ENCODE data around the gene SLC35E3.

Gene SLC35E3

DNA sequence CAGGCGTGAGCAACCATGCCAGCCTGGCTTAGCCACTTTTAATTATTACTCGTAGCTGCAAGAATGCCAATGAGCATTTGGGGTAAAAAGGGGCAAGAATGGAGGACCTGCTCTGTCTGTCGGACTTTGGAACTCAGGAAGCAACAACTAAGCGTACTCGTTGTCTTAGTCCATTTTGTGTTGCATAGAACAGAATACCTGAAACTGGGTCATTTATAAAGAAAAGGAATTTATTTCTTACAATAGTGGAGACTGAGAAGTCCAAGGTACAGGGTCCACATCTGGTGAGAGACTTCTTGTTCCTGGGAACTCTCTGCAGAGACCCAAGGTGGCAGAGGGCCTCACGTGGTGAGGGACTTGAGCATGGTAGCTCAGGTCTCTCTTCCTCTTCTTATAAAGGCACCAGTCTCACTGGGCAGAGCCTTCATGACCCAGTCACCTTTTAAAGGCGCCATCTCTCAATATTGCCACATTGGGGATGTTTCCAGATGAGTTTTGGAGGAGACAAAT is 29.2 kb downstream of the SLC35E3 start:
- Histone ChIP-seq H3K4me1 (no peaks in the 10 kb centered on the region), H3K36me3 (no peaks in the 10 kb centered on the region), H3K27ac (no peak overlapping the region), H3K4me3 (no peak overlapping the region), H3K27me3 (no peaks in the 10 kb centered on the region), H3K9me3 (no peaks in the 10 kb centered on the region)
- intact Hi-C loops (cut with DNase I; ENCODE audit: low total_unique reads): no loop called here
- TF ChIP-seq, protein P1, sequence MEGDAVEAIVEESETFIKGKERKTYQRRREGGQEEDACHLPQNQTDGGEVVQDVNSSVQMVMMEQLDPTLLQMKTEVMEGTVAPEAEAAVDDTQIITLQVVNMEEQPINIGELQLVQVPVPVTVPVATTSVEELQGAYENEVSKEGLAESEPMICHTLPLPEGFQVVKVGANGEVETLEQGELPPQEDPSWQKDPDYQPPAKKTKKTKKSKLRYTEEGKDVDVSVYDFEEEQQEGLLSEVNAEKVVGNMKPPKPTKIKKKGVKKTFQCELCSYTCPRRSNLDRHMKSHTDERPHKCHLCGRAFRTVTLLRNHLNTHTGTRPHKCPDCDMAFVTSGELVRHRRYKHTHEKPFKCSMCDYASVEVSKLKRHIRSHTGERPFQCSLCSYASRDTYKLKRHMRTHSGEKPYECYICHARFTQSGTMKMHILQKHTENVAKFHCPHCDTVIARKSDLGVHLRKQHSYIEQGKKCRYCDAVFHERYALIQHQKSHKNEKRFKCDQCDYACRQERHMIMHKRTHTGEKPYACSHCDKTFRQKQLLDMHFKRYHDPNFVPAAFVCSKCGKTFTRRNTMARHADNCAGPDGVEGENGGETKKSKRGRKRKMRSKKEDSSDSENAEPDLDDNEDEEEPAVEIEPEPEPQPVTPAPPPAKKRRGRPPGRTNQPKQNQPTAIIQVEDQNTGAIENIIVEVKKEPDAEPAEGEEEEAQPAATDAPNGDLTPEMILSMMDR (IDR thresholded peaks at IDR 0.05): no peak
- no peak for DNase-seq

- Histone ChIP-seq H3K27ac (no peak overlapping the region), H3K4me1 (no peaks in the 10 kb centered on the region)
Observed at GRCh38 chr12:68776976-68777610, 31.1 kb downstream of the SLC35E3 start.

GRCh38 chr12:68779280-68779679 is 33.3 kb downstream of the SLC35E3 start:
- Histone ChIP-seq H3K4me3 (no peak overlapping the region), H3K27ac (no peak overlapping the region), H3K9me3 (no peaks in the 10 kb centered on the region), H3K4me1 (no peaks in the 10 kb centered on the region), H3K36me3 (no peaks in the 10 kb centered on the region), H3K27me3 (no peaks in the 10 kb centered on the region)
- intact Hi-C loops (cut with DNase I; ENCODE audit: low total_unique reads): no loop called here
- TF ChIP-seq, protein P1 (IDR thresholded peaks at IDR 0.05): no peak
- DNase-seq: no peak

More at GRCh38 chr12:68776976-68777610, 31.1 kb downstream of the SLC35E3 start:
- Histone ChIP-seq H3K27me3 (no peaks in the 10 kb centered on the region), H3K36me3 (no peaks in the 10 kb centered on the region), H3K9me3 (no peaks in the 10 kb centered on the region), H3K4me3 (no peak overlapping the region)
- intact Hi-C loops (cut with DNase I; ENCODE audit: low total_unique reads): no loop called here
- TF ChIP-seq, protein P1 (IDR thresholded peaks at IDR 0.05): no peak
- DNase-seq: no peak

- DNase-seq: no peak
- Histone ChIP-seq H3K4me1 (peaks cover 0 to under 1% (median 0%) of the 10 kb centered on the region in 4 donors), H3K36me3 (no peaks in the 10 kb centered on the region), H3K9me3 (no peaks in the 10 kb centered on the region), H3K4me3 (no peak overlapping the region), H3K27ac (no peak overlapping the region), H3K27me3 (no peaks in the 10 kb centered on the region)
- TF ChIP-seq, protein P1 (IDR thresholded peaks at IDR 0.05): no peak
- intact Hi-C loops (cut with DNase I; ENCODE audit: low total_unique reads): no loop called here
Observed at GRCh38 chr12:68780731-68781130, 34.8 kb downstream of the SLC35E3 start.

DNA sequence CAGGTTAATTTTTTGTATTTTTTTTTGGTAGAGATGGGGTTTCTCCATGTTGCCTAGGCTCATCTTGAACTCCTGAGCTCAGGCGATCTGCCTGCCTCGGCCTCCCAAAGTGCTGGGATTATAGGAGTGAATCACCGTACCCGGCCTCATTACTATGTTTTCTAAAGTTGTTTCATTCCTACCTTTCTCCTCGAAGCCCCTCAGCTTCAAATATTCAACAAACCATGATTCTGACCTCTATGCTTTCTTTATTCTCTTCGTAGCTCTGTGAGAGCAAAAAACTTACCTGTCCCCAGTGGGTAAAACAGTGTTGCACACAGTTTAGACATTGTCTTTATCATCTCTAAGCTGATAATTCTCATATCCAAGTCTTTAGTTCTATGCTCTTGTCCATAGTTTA is 35.8 kb downstream of the SLC35E3 start:
- Histone ChIP-seq H3K36me3 (no peaks in the 10 kb centered on the region), H3K4me3 (no peak overlapping the region), H3K9me3 (no peaks in the 10 kb centered on the region), H3K27ac (no peak overlapping the region), H3K27me3 (no peaks in the 10 kb centered on the region), H3K4me1 (peaks cover 0 to 11% (median 0%) of the 10 kb centered on the region in 4 donors)
- no peak for DNase-seq
- TF ChIP-seq, protein P1 (IDR thresholded peaks at IDR 0.05): no peak
- intact Hi-C loops (cut with DNase I; ENCODE audit: low total_unique reads): no loop called here

All from tibial artery (tissue), 4 donors.